Measurements from ENCODE around the gene ACAP2. TPM values are rescaled to one million over a fixed set of nuclear protein-coding genes. Genes with fewer than 3 reads are reported as not detected.

ACAP2 gene
- total RNA-seq, 1 donor from 2014 or later: 46.0 TPM

DNA sequence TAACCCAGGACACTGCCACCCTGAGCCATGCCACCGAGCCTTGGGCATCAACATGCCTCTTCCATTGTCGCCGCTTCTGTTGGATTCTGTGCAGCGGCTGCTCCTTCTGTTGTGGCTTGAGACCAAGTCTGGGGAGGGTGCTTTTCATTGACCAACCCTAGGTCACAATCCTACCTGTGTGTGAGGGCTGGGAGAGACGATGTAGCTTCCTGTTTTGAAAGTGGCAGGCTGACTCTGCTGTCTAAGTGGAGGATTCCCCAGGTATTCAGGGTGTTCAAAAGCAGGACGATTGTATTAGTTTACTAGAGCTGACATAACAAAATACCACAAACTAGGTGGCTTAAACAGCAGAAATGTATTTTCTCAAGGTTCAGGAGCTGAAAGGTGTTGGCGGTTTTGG, 13.0 kb upstream of the ACAP2 start:
- Mint-ChIP-seq H3K4me3 (ENCODE audit: unreplicated experiment) (no peak overlapping the region), H3K27ac (ENCODE audit: unreplicated experiment) (no peak overlapping the region), H3K4me1 (ENCODE audit: low read depth, unreplicated experiment) (peaks cover 2% of the 10 kb centered on the region), H3K9me3 (ENCODE audit: unreplicated experiment) (peaks cover 10% of the 10 kb centered on the region), H3K36me3 (ENCODE audit: low read depth, unreplicated experiment) (no peaks in the 10 kb centered on the region), H3K27me3 (ENCODE audit: low read depth, unreplicated experiment) (peaks cover 2% of the 10 kb centered on the region)
- Histone ChIP-seq H3K79me2 (ENCODE audit: insufficient read depth, low read length) (no peaks in the 10 kb centered on the region), H3K36me3 (ENCODE audit: insufficient read depth, low read length) (no peaks in the 10 kb centered on the region), H3K4me1 (ENCODE audit: insufficient read depth, low read length) (peaks cover 2% of the 10 kb centered on the region), H3K27ac (ENCODE audit: low read depth, low read length) (no peak overlapping the region), H3K4me2 (ENCODE audit: low read length) (no peak overlapping the region), H3K9ac (ENCODE audit: low read length) (no peak overlapping the region), H2AFZ (ENCODE audit: low read depth, low read length) (no peak overlapping the region), H3K27me3 (ENCODE audit: insufficient read depth, low read length) (no peaks in the 10 kb centered on the region), H4K20me1 (ENCODE audit: insufficient read depth, low read length) (no peaks in the 10 kb centered on the region), H3K4me3 (ENCODE audit: insufficient read depth, low read depth, low read length) (no peak overlapping the region), H3K9me3 (ENCODE audit: insufficient read depth, low read depth, low read length) (no peaks in the 10 kb centered on the region)
- FAIRE-seq (no peak), DNase-seq (ENCODE audit: low read depth) (no peak)
- no peak for TF ChIP-seq EZH2 (IDR thresholded peaks at IDR 0.05; ENCODE audit: insufficient read depth, low read length)

DNA sequence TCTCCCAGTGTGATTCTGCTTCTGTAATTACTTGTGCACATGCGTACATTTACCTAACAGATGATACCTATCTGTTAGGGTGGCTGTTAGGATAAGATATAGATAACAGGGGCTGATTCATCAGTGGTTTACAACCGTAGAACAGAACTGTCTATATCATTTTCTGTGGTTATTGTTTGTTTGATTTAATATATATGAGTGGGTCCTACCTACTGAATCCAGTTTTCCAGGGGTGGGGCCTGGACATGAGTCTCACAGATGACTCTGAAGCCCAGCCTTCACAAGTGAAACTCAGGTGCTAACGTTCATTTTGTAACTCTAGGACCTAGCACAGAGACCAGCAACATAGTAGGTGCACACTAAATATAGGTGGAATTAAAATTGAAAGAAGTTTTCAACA, 10.4 kb upstream of the ACAP2 start:
- H3K27me3 ChIP-seq (ENCODE audit: insufficient read depth, low read length): no peaks in the 10 kb centered on the region
- H3K27me3 Mint-ChIP-seq (ENCODE audit: low read depth, unreplicated experiment): peaks cover 6% of the 10 kb centered on the region
- FAIRE-seq: no peak

DNA sequence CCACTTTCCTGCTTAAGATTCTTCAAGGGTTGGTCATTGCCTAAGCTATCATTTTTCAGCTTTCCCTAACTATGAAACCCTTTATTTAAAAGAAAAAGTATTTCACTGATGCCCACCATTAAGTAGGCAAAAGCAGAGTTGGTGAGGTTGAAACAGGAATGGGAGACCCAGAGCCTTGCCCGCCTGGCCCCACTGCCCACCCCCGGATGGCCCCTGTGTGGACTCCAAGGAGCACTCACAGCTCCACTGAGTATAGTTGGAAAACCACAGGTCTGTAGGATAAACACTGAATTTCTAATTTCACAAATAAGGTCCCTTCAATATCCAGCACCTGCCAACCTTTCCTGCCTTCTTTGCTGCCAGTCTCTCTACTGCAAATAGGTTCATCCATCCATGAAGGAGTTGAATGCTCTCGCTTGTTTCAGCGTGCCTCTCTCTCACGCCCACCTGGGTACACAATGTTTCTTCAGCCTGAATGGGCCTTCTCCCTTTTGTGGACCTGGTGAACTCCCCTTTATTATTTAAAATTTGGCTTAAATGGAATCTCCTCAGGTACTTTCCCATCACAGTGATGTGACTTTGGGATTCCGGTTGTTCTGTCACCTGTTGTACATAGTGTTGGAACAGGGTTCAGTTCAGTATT, 8.7 kb upstream of the ACAP2 start:
- H2AFZ ChIP-seq (ENCODE audit: low read depth, low read length): no peak overlapping the region

More for the DNA sequence above, 10.4 kb upstream of the ACAP2 start:
- H4K20me1 ChIP-seq (ENCODE audit: insufficient read depth, low read length): no peaks in the 10 kb centered on the region
- no peak overlapping the region for H2AFZ ChIP-seq (ENCODE audit: low read depth, low read length)
- peaks cover 2% of the 10 kb centered on the region for H3K4me1 Mint-ChIP-seq (ENCODE audit: low read depth, unreplicated experiment)
- peaks cover 2% of the 10 kb centered on the region for H3K4me1 ChIP-seq (ENCODE audit: insufficient read depth, low read length)
- H3K9ac ChIP-seq (ENCODE audit: low read length): no peak overlapping the region
- no peaks in the 10 kb centered on the region for H3K79me2 ChIP-seq (ENCODE audit: insufficient read depth, low read length)
- no peak overlapping the region for H3K4me3 Mint-ChIP-seq (ENCODE audit: unreplicated experiment)
- no peak overlapping the region for H3K4me2 ChIP-seq (ENCODE audit: low read length)
- no peak overlapping the region for H3K27ac Mint-ChIP-seq (ENCODE audit: unreplicated experiment)
- no peak for DNase-seq (ENCODE audit: low read depth)
- H3K27ac ChIP-seq (ENCODE audit: low read depth, low read length): no peak overlapping the region
- peaks cover 10% of the 10 kb centered on the region for H3K9me3 Mint-ChIP-seq (ENCODE audit: unreplicated experiment)
- no peaks in the 10 kb centered on the region for H3K36me3 Mint-ChIP-seq (ENCODE audit: low read depth, unreplicated experiment)
- H3K4me3 ChIP-seq (ENCODE audit: insufficient read depth, low read depth, low read length): no peak overlapping the region
- TF ChIP-seq, protein P1, sequence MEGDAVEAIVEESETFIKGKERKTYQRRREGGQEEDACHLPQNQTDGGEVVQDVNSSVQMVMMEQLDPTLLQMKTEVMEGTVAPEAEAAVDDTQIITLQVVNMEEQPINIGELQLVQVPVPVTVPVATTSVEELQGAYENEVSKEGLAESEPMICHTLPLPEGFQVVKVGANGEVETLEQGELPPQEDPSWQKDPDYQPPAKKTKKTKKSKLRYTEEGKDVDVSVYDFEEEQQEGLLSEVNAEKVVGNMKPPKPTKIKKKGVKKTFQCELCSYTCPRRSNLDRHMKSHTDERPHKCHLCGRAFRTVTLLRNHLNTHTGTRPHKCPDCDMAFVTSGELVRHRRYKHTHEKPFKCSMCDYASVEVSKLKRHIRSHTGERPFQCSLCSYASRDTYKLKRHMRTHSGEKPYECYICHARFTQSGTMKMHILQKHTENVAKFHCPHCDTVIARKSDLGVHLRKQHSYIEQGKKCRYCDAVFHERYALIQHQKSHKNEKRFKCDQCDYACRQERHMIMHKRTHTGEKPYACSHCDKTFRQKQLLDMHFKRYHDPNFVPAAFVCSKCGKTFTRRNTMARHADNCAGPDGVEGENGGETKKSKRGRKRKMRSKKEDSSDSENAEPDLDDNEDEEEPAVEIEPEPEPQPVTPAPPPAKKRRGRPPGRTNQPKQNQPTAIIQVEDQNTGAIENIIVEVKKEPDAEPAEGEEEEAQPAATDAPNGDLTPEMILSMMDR (IDR thresholded peaks at IDR 0.05; ENCODE audit: insufficient read depth, low read depth, low read length): no peak
- no peak for TF ChIP-seq EZH2 (IDR thresholded peaks at IDR 0.05; ENCODE audit: insufficient read depth, low read length)
- H3K9me3 ChIP-seq (ENCODE audit: insufficient read depth, low read depth, low read length): no peaks in the 10 kb centered on the region
- H3K36me3 ChIP-seq (ENCODE audit: insufficient read depth, low read length): no peaks in the 10 kb centered on the region

More for the DNA sequence above, 8.7 kb upstream of the ACAP2 start:
- H3K4me3 ChIP-seq (ENCODE audit: insufficient read depth, low read depth, low read length): no peak overlapping the region
- H3K4me1 ChIP-seq (ENCODE audit: insufficient read depth, low read length): peaks cover 2% of the 10 kb centered on the region
- Mint-ChIP-seq H3K4me3 (ENCODE audit: unreplicated experiment) (no peak overlapping the region), H3K27me3 (ENCODE audit: low read depth, unreplicated experiment) (peaks cover 6% of the 10 kb centered on the region), H3K27ac (ENCODE audit: unreplicated experiment) (no peak overlapping the region), H3K4me1 (ENCODE audit: low read depth, unreplicated experiment) (peaks cover 2% of the 10 kb centered on the region), H3K9me3 (ENCODE audit: unreplicated experiment) (peaks cover 10% of the 10 kb centered on the region), H3K36me3 (ENCODE audit: low read depth, unreplicated experiment) (no peaks in the 10 kb centered on the region)
- no peak overlapping the region for H3K4me2 ChIP-seq (ENCODE audit: low read length)
- no peaks in the 10 kb centered on the region for H3K9me3 ChIP-seq (ENCODE audit: insufficient read depth, low read depth, low read length)
- no peaks in the 10 kb centered on the region for H3K36me3 ChIP-seq (ENCODE audit: insufficient read depth, low read length)
- DNase-seq (ENCODE audit: low read depth): no peak
- TF ChIP-seq, protein P1 (IDR thresholded peaks at IDR 0.05; ENCODE audit: insufficient read depth, low read depth, low read length): no peak
- TF ChIP-seq EZH2 (IDR thresholded peaks at IDR 0.05; ENCODE audit: insufficient read depth, low read length): no peak
- FAIRE-seq: no peak
- no peaks in the 10 kb centered on the region for H3K79me2 ChIP-seq (ENCODE audit: insufficient read depth, low read length)
- H3K9ac ChIP-seq (ENCODE audit: low read length): no peak overlapping the region
- no peaks in the 10 kb centered on the region for H4K20me1 ChIP-seq (ENCODE audit: insufficient read depth, low read length)
- no peaks in the 10 kb centered on the region for H3K27me3 ChIP-seq (ENCODE audit: insufficient read depth, low read length)
- H3K27ac ChIP-seq (ENCODE audit: low read depth, low read length): no peak overlapping the region
